NT2/D1 (cell line): ENCODE measurements around the gene CAV3.

Experiments
- SUZ12 ChIP-seq: IDR thresholded peaks from 2 replicates; pipeline ENCODE4 v1.6.1; 2011; ENCODE audit not compliant: insufficient read length, insufficient read depth; ENCODE audit errors: extremely low read depth
- YY1 ChIP-seq: IDR thresholded peaks from 2 replicates; pipeline ENCODE4 v1.6.1; 2011; ENCODE audit not compliant: insufficient read length, insufficient read depth
- ZNF274 ChIP-seq: IDR thresholded peaks from 2 replicates; pipeline ENCODE4 v1.6.1; 2011; ENCODE audit warnings: mild to moderate bottlenecking, low read depth, low read length

- no peak for TF ChIP-seq YY1
- no peak for TF ChIP-seq SUZ12
- no peak for TF ChIP-seq ZNF274
Observed at GRCh38 chr3:8712045-8712907, 21.3 kb upstream of the CAV3 start.
